ENCODE data around the gene TMEM94. TPM values are rescaled to one million over a fixed set of nuclear protein-coding genes. Genes with fewer than 3 reads are reported as not detected.

The TMEM94 gene
- total and polyA plus RNA-seq, 2 of the 13 experiments (the other 11 are each of a cell fraction or from before 2014, with no cell fraction given), result 32.6 to 134 TPM

DNA sequence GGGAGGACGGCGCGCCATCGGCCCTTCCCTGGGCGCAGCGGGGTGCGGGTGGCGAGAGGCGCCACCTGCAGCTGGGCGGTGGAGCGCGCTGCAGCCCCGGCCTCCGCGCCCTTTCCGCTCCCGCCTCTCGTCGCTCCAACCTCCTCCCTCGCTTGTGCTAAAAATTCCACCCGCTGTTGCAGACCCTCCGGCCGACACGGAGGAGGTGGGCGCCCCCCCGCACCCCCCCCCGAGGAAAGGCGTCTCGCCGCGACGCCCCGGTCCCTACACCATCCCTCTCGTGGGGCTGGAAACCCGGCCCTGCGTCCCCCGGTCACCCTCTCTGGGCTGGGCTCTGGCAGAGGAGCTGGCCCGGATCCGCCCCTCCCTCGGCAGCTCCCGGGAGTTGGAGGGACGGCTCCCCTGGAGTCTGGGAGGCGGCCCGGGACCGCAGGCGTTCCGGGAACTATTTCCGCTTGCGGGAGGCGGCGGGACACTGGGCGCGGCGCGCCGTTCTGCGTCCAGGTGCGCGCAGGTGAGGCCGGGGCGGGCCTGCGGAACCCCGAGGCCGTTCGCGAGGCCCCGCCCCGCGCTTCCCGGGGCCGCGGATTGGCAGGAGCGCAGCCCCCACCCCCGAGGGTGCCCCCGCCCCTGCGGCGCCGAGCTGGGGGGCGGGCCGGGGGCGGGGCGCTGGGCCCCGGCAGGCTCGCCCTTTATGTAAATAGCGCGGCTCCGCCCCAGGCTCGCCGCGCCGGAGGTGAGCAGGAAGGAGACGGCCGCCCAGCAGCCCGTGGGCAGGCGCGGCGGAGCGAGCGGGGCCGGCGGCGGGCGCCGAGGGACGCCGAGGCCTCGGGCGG, 68.8 kb downstream of the TMEM94 start, which contains the start of gene LLGL2 (continued):
- TF ChIP-seq, protein P1, sequence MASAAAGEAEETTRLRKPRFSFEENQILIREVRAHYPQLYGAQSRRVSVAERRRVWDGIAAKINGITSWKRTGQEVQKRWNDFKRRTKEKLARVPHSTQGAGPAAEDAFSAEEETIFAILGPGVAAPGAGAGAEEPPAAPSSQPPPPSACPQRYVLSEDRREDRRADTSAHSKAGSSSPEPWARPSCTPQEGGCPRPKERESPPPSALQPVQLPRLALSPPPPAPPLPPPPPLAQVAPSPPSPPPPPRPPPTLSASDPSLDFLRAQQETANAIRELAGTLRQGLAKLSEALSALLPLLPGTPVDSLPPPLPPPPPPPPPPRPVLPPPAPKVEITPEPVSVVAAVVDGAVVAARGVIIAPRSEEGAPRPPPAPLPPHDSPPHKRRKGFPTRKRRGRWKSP (CRISPR knock-in tag; IDR thresholded peaks at IDR 0.05), result peak; percentile 92
- no peak for TF ChIP-seq TBP (CRISPR knock-in tag; IDR thresholded peaks at IDR 0.05)
- TF ChIP-seq, protein P2, sequence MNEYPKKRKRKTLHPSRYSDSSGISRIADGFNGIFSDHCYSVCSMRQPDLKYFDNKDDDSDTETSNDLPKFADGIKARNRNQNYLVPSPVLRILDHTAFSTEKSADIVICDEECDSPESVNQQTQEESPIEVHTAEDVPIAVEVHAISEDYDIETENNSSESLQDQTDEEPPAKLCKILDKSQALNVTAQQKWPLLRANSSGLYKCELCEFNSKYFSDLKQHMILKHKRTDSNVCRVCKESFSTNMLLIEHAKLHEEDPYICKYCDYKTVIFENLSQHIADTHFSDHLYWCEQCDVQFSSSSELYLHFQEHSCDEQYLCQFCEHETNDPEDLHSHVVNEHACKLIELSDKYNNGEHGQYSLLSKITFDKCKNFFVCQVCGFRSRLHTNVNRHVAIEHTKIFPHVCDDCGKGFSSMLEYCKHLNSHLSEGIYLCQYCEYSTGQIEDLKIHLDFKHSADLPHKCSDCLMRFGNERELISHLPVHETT (CRISPR knock-in tag; conservative IDR thresholded peaks at IDR 0.05), result 0 out of 2 replicates have a peak, but pooled peaks have one; percentile 78
- TF ChIP-seq HNRNPUL1 (IDR thresholded peaks at IDR 0.05; ENCODE audit: low read depth, low read length), result no peak
- TF ChIP-seq FOXA1 (IDR thresholded peaks at IDR 0.05), result no peak
- peak; percentile 47; the same call in 1 of the 2 replicates for TF ChIP-seq FOXA1 (CRISPR knock-in tag; IDR thresholded peaks at IDR 0.05)
- TF ChIP-seq, protein P3, sequence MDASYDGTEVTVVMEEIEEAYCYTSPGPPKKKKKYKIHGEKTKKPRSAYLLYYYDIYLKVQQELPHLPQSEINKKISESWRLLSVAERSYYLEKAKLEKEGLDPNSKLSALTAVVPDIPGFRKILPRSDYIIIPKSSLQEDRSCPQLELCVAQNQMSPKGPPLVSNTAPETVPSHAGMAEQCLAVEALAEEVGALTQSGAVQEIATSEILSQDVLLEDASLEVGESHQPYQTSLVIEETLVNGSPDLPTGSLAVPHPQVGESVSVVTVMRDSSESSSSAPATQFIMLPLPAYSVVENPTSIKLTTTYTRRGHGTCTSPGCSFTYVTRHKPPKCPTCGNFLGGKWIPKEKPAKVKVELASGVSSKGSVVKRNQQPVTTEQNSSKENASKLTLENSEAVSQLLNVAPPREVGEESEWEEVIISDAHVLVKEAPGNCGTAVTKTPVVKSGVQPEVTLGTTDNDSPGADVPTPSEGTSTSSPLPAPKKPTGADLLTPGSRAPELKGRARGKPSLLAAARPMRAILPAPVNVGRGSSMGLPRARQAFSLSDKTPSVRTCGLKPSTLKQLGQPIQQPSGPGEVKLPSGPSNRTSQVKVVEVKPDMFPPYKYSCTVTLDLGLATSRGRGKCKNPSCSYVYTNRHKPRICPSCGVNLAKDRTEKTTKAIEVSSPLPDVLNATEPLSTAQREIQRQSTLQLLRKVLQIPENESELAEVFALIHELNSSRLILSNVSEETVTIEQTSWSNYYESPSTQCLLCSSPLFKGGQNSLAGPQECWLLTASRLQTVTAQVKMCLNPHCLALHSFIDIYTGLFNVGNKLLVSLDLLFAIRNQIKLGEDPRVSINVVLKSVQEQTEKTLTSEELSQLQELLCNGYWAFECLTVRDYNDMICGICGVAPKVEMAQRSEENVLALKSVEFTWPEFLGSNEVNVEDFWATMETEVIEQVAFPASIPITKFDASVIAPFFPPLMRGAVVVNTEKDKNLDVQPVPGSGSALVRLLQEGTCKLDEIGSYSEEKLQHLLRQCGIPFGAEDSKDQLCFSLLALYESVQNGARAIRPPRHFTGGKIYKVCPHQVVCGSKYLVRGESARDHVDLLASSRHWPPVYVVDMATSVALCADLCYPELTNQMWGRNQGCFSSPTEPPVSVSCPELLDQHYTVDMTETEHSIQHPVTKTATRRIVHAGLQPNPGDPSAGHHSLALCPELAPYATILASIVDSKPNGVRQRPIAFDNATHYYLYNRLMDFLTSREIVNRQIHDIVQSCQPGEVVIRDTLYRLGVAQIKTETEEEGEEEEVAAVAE (CRISPR knock-in tag; IDR thresholded peaks at IDR 0.05; ENCODE audit: borderline replicate concordance), result no peak
- TF ChIP-seq SETDB1 (CRISPR knock-in tag; IDR thresholded peaks at IDR 0.05; ENCODE audit: borderline replicate concordance), result 0 out of 2 replicates have a peak, but pooled peaks have one; percentile 23
- peak; percentile 74; the same call in 1 of the 2 replicates for TF ChIP-seq NFKB2 (CRISPR knock-in tag; IDR thresholded peaks at IDR 0.05; ENCODE audit: borderline replicate concordance)
- no peak for TF ChIP-seq CC2D1A (CRISPR knock-in tag; IDR thresholded peaks at IDR 0.05)
- peak; percentile 75; the same call in 1 of the 2 replicates for TF ChIP-seq ZBTB42 (CRISPR knock-in tag; IDR thresholded peaks at IDR 0.05)
- no peak for TF ChIP-seq ZNF235 (CRISPR knock-in tag; IDR thresholded peaks at IDR 0.05; ENCODE audit: borderline replicate concordance)
- TF ChIP-seq ZNF788 (CRISPR knock-in tag; IDR thresholded peaks at IDR 0.05; ENCODE audit: borderline replicate concordance), result 0 out of 2 replicates have a peak, but pooled peaks have one; percentile 13
- TF ChIP-seq ZFYVE20 (CRISPR knock-in tag; IDR thresholded peaks at IDR 0.05; ENCODE audit: borderline replicate concordance, low read depth), result no peak
- peak; percentile 95; the same call in 1 of the 2 replicates for TF ChIP-seq ZSCAN20 (CRISPR knock-in tag; IDR thresholded peaks at IDR 0.05; ENCODE audit: borderline replicate concordance)
- no peak for TF ChIP-seq PAX8 (CRISPR knock-in tag; IDR thresholded peaks at IDR 0.05; ENCODE audit: borderline replicate concordance)
- TF ChIP-seq TMF1 (CRISPR knock-in tag; IDR thresholded peaks at IDR 0.05; ENCODE audit: low read depth), result no peak; the same call in 1 of the 2 replicates
- no peak for TF ChIP-seq SIN3B (IDR thresholded peaks at IDR 0.05; ENCODE audit: low read length)
- TF ChIP-seq SCMH1 (CRISPR knock-in tag; IDR thresholded peaks at IDR 0.05; ENCODE audit: borderline replicate concordance), result no peak
- no peak for TF ChIP-seq BRCA1 (CRISPR knock-in tag; IDR thresholded peaks at IDR 0.05)
- no peak for TF ChIP-seq NFRKB (IDR thresholded peaks at IDR 0.05)
- no peak for TF ChIP-seq IKZF4 (CRISPR knock-in tag; IDR thresholded peaks at IDR 0.05; ENCODE audit: borderline replicate concordance, low read depth, not compliant biosample characterization)
- no peak for TF ChIP-seq TCF12 (IDR thresholded peaks at IDR 0.05)
- TF ChIP-seq TCF12 (CRISPR knock-in tag; IDR thresholded peaks at IDR 0.05), result no peak

All from HepG2 (cell line).